Neutrophil (primary cell): ENCODE results near the gene MYOM1.

Experiments used
- H3K27ac ChIP-seq: fragments of 200-600 bp; sonication (generic); 2 replicates; pipeline ENCODE4 v1.5.1; 2016; ENCODE audit warnings: mild to moderate bottlenecking, moderate library complexity
- H3K27me3 ChIP-seq: fragments of 200-600 bp; sonication (generic); 2 replicates; pipeline ENCODE4 v1.6.0; 2016; ENCODE audit warnings: mild to moderate bottlenecking
- H3K36me3 ChIP-seq: fragments of 200-600 bp; sonication (generic); 2 replicates; pipeline ENCODE4 v1.5.1; 2017
- H3K4me1 ChIP-seq, 2 experiments: fragments of 200-600 bp in 1 of 2; sonication (generic) in 1 of 2; 1 replicate in 1 of 2; 2 replicates in 1 of 2; pipeline versions ENCODE4 v1.5.1 to v1.6.1; 2013 to 2016; ENCODE audit warnings: low read depth in 1 of 2, low read length in 1 of 2, mild to moderate bottlenecking in 1 of 2, moderate library complexity in 1 of 2; ENCODE audit not compliant: control insufficient read depth in 1 of 2, insufficient read depth in 1 of 2
- H3K4me3 ChIP-seq, 2 experiments: fragments of 200-600 bp in 1 of 2; sonication (generic) in 1 of 2; 1 replicate in 1 of 2; 2 replicates in 1 of 2; pipeline ENCODE4 v1.5.1; 2013 to 2016; ENCODE audit warnings: low read depth in 1 of 2, low read length in 1 of 2, mild to moderate bottlenecking in 1 of 2, moderate library complexity in 1 of 2
- H3K9me3 ChIP-seq: fragments of 200-600 bp; sonication (generic); 2 replicates; pipeline ENCODE4 v1.5.1; 2016
- TF ChIP-seq, protein P1 (sequence below): fragments of 200-600 bp; sonication (generic); IDR thresholded peaks from 2 replicates; pipeline ENCODE4 v1.5.1; 2016; ENCODE audit warnings: antibody characterized with exemption

MYOM1 gene

DNA sequence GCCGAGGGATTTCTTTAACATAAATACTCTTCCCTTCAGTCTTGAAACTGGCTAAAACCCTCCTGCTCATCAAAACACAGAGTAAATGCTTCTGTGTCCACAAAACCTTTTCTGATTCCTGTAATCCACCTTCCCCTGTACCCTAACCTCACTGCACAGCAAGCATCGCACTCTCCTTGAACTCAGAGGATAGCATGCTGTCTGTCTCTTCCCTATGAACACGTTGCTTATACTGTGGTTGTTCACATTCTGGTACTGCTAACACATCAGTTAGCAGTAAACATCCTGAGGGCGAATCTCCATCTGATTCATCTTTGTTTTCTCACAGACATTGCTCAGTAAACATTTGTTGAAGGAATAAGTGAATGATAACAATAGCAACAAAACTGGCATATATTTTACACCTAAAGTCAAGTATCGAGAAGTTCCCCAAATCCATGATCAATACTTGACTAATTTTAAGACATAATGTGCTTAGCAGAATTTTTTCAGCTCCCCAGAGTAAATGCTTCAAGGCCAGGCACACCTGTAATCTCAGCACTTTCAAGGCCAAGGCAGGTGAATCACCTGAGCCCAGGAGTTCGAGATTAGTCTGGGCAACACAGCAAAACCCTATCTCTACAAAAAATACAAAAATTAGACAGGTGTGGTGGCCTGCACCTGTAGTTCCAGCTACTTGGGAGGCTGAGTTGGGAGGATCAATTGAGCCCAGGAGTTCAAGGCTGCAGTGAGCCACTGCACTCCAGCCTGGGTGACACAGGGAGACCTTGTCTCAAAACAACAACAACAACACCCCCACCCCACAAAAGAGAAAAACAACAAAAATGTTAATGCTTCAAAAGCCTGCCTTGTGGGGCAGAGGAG, 161.2 kb downstream of the MYOM1 start:
- no peaks in the 10 kb centered on the region for H3K9me3 ChIP-seq
- H3K27me3 ChIP-seq, result no peaks in the 10 kb centered on the region
- H3K4me3 ChIP-seq, result no peak overlapping the region
- TF ChIP-seq, protein P1, sequence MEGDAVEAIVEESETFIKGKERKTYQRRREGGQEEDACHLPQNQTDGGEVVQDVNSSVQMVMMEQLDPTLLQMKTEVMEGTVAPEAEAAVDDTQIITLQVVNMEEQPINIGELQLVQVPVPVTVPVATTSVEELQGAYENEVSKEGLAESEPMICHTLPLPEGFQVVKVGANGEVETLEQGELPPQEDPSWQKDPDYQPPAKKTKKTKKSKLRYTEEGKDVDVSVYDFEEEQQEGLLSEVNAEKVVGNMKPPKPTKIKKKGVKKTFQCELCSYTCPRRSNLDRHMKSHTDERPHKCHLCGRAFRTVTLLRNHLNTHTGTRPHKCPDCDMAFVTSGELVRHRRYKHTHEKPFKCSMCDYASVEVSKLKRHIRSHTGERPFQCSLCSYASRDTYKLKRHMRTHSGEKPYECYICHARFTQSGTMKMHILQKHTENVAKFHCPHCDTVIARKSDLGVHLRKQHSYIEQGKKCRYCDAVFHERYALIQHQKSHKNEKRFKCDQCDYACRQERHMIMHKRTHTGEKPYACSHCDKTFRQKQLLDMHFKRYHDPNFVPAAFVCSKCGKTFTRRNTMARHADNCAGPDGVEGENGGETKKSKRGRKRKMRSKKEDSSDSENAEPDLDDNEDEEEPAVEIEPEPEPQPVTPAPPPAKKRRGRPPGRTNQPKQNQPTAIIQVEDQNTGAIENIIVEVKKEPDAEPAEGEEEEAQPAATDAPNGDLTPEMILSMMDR, result no peak
- H3K4me1 ChIP-seq, result peaks cover 15 to 51% of the 10 kb centered on the region in 2 experiments
- no peaks in the 10 kb centered on the region for H3K36me3 ChIP-seq
- H3K27ac ChIP-seq, result peak overlapping the region; percentile 27

DNA sequence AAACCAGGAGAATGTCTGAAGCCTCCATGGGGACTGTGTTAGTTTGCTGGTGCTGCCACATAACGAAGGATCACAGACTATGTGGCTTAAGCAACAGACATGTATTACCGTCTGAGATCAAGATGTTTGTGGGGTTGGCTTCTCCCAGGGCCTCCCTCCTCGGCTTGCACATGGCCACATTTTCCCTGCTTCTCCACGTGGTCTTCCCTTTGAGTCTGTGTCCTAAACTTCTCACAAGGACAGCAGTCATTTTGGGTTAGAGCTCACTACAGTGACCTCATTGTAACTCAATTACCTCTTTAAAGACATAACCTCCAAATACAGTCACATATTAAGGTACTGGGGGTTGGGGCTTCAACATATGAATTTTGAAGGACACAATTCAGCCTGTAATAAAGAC, 162.2 kb downstream of the MYOM1 start:
- peaks cover 19 to 52% of the 10 kb centered on the region in 2 experiments for H3K4me1 ChIP-seq
- H3K36me3 ChIP-seq, result no peaks in the 10 kb centered on the region
- H3K4me3 ChIP-seq, result no peak overlapping the region
- H3K27ac ChIP-seq, result no peak overlapping the region
- H3K9me3 ChIP-seq, result no peaks in the 10 kb centered on the region
- H3K27me3 ChIP-seq, result no peaks in the 10 kb centered on the region
- TF ChIP-seq, protein P1, result no peak

DNA sequence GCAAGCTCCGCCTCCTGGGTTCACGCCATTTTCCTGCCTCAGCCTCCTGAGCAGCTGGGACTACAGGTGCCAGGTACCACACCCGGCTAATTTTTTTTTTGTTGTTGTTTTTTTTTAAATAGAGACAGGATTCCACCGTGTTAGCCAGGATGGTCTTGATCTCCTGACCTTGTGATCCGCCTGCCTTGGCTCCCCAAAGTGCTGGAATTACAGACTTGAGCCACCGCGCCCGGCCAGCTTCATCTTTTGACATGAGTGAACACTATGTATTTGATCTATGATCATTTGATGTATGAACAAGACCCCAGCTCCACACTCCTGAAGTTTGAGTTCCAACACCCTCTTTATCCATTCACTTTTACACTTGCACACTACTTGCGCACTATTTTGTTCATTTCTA, 163.5 kb downstream of the MYOM1 start:
- TF ChIP-seq, protein P1, result no peak
- H3K4me1 ChIP-seq, result peaks cover 31 to 52% of the 10 kb centered on the region in 2 experiments

DNA sequence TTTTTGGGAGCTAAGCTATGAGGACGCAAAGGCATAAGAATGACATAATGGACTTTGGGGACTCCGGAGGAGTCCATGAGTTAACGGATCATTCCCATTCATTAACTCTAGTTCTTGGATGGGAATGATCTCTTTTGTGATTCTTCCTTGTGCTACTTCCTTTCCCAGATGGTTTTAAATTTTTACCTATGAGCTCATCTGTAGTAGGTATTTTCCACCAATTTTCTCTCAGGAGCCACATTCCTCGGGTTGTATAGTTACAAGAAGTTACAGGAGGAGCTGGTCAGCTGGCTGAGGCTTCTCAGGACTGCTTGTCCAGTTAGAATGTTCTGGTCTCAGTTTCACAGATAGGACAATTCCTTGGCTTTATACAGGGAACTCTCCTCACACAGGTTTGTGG, 164.0 kb downstream of the MYOM1 start:
- Histone ChIP-seq H3K27me3 (no peaks in the 10 kb centered on the region), H3K4me3 (no peak overlapping the region), H3K9me3 (no peaks in the 10 kb centered on the region), H3K27ac (no peak overlapping the region), H3K36me3 (no peaks in the 10 kb centered on the region), H3K4me1 (peaks cover 36 to 53% of the 10 kb centered on the region in 2 experiments)
- TF ChIP-seq, protein P1, result no peak

More for the DNA sequence above, 163.5 kb downstream of the MYOM1 start:
- Histone ChIP-seq H3K36me3 (no peaks in the 10 kb centered on the region), H3K4me3 (no peak overlapping the region), H3K27me3 (no peaks in the 10 kb centered on the region), H3K27ac (no peak overlapping the region), H3K9me3 (no peaks in the 10 kb centered on the region)

DNA sequence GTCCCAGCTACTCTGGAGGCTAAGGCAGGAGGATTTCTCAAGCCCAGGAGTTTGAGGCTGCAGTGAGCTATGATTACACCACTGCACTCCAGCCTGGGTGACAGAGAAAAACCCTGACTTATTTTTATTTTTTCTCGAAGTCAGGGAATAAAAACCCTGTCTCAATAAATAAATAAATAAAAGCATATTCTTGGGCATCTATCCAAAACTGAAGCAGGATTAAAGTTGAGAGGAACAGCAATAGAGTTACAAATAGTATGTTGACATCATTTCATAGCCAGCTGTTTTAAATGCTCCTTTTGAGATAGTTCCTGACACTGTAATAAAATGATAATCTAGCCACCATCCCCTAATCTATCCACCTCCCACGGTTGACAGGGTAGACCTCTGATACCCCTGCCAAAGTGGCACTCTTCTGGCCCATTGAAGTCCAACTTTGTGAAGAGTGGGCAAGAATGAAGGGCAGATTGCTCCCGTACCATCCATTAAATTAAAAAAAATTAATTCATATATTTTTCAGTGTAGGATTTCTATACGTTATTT, 164.5 kb downstream of the MYOM1 start:
- H3K4me1 ChIP-seq, result peaks cover 32 to 48% of the 10 kb centered on the region in 2 experiments
- H3K9me3 ChIP-seq, result no peaks in the 10 kb centered on the region
- H3K27me3 ChIP-seq, result no peaks in the 10 kb centered on the region
- TF ChIP-seq, protein P1, result no peak
- no peak overlapping the region for H3K27ac ChIP-seq
- H3K36me3 ChIP-seq, result no peaks in the 10 kb centered on the region
- H3K4me3 ChIP-seq, result no peak overlapping the region
